ENCODE data around the gene TNFAIP2.

DNA sequence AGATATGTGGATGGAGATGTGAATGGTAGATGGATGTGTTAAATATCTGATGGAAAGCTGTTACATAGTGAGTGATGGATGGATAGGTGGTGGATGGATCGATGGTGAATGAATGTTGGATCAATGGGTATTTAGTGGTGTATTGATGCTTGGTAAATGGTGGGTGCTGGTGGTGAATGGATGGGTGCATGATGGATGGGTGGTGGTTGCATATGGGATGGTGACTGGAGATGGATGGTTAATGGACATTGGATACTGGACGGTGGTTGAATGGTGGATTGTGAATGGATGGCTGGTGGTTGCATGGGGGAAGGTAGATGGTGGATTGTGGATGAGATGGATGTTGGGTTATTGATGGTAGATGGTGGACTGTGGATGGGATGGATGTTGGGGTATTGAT is 41.3 kb upstream of the TNFAIP2 start:
- TF ChIP-seq, protein P1, sequence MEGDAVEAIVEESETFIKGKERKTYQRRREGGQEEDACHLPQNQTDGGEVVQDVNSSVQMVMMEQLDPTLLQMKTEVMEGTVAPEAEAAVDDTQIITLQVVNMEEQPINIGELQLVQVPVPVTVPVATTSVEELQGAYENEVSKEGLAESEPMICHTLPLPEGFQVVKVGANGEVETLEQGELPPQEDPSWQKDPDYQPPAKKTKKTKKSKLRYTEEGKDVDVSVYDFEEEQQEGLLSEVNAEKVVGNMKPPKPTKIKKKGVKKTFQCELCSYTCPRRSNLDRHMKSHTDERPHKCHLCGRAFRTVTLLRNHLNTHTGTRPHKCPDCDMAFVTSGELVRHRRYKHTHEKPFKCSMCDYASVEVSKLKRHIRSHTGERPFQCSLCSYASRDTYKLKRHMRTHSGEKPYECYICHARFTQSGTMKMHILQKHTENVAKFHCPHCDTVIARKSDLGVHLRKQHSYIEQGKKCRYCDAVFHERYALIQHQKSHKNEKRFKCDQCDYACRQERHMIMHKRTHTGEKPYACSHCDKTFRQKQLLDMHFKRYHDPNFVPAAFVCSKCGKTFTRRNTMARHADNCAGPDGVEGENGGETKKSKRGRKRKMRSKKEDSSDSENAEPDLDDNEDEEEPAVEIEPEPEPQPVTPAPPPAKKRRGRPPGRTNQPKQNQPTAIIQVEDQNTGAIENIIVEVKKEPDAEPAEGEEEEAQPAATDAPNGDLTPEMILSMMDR (IDR thresholded peaks at IDR 0.05): no peak
- TF ChIP-seq POLR2AphosphoS5 (IDR thresholded peaks at IDR 0.05) (no peak), POLR2A (IDR thresholded peaks at IDR 0.05) (no peak)
